GM11168 (cell line): ENCODE measurements around the gene PIK3CD.
"Not testable (repeated sequence)": the region's sequence is repeated elsewhere in the genome, so short reads cannot be mapped to it uniquely, and the experiment has no call there.

Source experiments
- in situ Hi-C: fragments of 300-500 bp; cut with MboI; formaldehyde crosslinking; loops from one replicate; pipeline ENCODE4 v1.12.0; 2022; ENCODE audit warnings: low sequenced_read_pairs; ENCODE audit not compliant: unreplicated experiment

The PIK3CD gene

GRCh38 chr1:9730096-9730901 lies 78.8 kb downstream of the PIK3CD start:
- in situ Hi-C loops, result no loop called here

DNA sequence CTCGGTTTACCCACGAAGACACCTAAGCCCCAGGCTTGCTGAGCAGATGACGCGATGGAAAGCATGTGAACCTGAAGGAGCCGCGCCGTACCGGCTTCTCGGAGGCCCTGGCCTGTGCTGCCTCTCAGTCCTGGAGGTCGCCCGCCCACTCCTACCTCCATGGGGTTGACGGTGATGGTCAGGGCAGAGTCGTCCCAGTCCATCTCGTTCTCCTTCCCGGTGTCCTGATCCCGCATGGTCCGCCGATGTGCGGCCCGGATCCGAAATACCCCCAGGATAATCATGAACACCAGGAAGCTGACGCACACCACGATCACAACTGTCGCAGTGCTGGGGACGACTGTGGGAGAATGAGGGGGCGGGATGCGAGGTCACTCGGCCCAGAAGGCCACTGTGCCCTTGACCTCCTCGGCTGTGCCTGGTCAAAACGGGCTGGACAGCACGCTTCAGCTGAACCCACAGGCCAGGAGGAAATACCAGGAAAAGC lies 79.6 kb downstream of the PIK3CD start:
- in situ Hi-C loops, result no loop called here

DNA sequence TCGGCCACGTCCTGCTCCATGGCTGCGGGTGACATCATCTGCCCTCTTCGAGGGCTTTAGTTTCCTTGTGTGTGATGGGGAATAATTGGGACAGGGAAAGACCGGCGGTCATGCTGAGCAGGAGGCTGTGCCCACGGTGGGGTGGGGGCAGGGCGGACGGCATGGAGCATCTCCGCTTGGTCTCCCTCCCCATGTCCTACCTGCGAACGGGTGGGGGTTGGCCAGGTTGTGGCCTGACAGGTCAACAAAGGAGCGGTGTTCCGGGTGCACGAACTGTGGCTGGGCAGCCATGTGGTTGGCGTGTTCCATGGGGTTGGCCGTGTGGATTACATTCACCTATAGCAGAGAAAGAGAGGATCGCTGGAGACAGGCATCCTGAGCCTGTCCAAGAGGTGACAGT lies 80.0 kb downstream of the PIK3CD start:
- in situ Hi-C loops, result no loop called here

GRCh38 chr1:9732123-9732971 lies 80.8 kb downstream of the PIK3CD start:
- in situ Hi-C loops, result no loop called here

DNA sequence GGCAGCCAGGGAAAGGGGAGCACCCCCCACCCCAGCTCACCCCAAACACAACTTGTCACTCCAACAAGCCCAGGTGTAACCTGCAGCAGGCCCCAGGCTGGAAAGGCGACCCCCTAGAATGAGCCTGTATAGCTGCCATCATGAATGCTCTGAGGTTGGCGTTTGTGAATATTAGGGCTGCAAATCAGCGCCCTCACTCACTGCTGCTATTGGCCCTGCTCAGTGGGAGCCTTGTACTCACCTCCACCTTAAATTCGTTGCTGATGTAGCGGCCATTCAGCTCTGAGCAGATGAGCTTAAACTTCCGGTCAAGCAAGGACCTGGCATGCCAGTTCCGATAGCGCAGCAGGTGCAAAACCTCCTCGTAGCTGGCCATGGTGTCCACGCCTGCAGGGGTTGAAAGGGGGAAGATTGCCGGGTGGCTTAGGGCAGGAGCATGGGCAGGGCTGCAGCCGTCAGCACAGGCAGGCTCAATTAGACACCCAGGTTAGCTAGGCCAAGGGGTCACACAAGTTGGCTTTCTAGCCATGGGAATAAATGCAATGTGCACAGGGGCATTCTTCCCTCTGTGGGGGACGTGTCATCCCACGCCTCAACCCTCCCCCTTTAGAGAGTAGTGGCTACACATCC lies 81.7 kb downstream of the PIK3CD start:
- in situ Hi-C loops, result no loop called here

- in situ Hi-C loops, result no loop called here
These were observed 84.3 kb downstream of the PIK3CD start for GRCh38 chr1:9735800-9736199.

- in situ Hi-C loops, result no loop called here
These were observed 84.7 kb downstream of the PIK3CD start for GRCh38 chr1:9736241-9736640.

DNA sequence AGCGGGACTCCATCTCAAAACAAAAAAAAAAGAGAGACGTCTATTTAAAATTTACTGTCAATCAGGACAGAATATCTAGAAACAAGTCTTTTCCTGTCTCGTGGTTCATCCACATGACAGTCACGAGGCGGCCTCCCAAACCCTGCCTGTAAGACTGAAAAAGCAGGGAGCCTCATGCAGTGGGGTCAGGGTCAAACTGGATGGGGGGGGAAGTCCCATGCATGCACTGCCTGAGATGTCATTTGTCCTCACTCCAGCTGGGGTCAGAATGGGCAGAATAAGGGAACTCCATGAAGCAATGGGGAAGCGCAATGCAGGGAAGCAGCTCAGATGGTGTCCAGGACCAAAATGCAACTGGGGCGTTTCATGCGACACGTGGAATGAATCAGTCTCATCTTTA lies 85.5 kb downstream of the PIK3CD start:
- in situ Hi-C loops, result no loop called here

- in situ Hi-C loops, result no loop called here
These were observed 86.1 kb downstream of the PIK3CD start for GRCh38 chr1:9737671-9738070.

DNA sequence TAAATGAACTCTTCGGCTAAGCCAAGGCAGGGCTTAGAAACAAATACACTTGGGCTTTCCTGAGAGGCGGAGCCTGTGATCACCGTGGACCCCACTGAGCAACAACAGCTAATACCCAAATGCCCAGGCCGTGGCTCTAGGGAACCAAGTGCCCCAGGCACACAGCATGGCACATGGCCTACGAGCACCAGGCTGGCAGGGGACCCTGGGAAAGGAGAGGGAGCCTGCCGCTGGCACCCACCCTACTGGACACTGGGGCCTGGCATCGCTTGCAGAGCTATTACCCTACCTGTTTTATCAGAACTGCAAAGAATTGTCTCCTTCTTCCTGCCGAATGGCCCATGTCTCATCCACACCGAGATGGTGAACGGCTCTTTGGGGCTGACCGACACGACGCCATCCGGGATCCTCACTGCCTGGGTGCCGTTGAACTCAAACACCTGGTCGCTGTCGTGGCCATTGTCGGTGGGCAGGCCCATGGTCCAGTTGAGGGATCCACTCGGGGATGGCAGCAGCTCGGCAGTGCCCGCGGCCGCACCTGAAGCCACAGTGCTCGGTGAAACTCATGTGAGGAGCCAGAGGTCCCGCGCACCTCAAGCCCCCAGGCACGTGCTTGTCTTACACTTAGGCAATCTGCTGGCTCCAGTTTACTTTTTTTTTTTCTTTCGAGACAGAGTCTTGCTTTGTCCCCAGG lies 92.7 kb downstream of the PIK3CD start:
- in situ Hi-C loops, result no loop called here

GRCh38 chr1:9746211-9746610 lies 94.7 kb downstream of the PIK3CD start:
- in situ Hi-C loops, result no loop called here

GRCh38 chr1:9746651-9747050 lies 95.1 kb downstream of the PIK3CD start:
- in situ Hi-C loops, result no loop called here

GRCh38 chr1:9748391-9748790 lies 96.9 kb downstream of the PIK3CD start:
- in situ Hi-C loops, result not testable (repeated sequence)

DNA sequence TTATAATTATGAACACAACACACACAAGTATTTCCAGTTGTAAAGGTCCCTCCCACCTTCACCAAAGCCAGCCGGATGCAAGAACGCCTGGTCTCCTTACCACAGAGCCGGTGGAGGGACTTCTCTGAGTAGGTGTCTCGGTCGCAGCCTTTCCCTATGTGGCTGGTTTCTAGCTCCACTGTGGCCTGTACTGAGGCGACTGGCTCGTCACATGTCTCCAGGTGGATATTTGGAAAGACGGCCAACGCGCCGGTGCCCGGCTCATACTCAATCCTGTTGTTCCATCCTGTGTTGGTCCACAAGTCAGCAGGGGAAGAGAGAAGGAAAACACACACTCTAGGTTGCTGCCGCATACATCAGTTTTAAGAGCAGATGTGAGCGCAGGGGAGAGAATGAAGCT lies 97.8 kb downstream of the PIK3CD start:
- in situ Hi-C loops, result no loop called here

- in situ Hi-C loops, result no loop called here
These were observed 100.4 kb downstream of the PIK3CD start for GRCh38 chr1:9751971-9752370.

- in situ Hi-C loops, result no loop called here
These were observed 101.6 kb downstream of the PIK3CD start for GRCh38 chr1:9753121-9753531.

DNA sequence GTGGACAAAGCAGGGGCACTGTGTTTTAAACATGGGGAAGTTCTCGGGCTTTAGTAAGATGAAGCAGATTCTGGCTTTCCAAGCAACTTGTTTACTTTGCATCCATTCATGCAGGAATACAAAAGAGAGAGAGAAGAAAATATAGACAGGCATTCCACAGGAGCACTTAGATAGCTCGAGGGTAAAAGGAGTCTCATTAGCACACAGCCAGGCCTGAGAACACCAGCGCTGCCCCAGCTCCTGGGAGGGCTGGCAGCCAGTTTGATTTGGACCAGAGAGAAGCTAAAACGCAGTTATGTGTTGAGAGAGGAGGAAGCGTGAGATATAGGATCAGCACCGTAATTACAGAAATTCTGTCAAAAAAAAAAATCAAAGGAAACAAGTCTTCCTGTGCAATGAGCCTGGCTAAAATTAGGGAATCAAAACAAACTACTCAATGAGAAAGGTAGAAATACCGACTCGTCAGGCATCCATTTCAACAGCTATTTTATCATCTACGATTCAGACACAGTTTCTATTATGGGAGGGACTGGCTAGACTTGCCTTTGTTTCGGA lies 104.0 kb downstream of the PIK3CD start:
- in situ Hi-C loops, result no loop called here

DNA sequence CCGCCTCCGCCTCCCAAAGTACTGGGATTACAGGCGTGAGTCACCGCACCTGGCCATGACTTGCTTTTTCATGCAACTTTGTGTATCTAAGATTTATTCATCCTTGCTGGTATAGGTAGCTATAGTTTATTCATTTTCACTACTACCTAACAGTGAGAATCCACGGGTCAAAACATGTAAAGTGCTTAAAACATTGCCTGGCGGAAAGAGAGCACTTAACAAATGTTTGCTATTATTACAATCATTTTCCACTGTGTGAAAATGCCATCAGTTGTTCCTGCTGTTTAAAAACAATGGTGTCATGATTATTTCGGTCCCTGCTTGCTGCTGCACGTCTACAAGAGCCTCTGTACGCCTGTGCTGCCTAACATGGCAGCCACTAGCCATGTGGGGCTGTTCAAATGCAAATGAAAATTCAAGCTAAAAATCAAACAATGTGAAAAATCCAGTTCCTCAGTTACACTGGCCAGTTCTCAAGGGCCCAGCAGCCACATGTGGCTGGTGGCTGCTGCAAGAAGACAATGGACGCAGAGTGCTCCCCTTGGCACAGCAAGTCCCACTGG lies 107.1 kb downstream of the PIK3CD start:
- in situ Hi-C loops, result no loop called here

- in situ Hi-C loops, result no loop called here
These were observed 108.4 kb downstream of the PIK3CD start for GRCh38 chr1:9759939-9760338.

DNA sequence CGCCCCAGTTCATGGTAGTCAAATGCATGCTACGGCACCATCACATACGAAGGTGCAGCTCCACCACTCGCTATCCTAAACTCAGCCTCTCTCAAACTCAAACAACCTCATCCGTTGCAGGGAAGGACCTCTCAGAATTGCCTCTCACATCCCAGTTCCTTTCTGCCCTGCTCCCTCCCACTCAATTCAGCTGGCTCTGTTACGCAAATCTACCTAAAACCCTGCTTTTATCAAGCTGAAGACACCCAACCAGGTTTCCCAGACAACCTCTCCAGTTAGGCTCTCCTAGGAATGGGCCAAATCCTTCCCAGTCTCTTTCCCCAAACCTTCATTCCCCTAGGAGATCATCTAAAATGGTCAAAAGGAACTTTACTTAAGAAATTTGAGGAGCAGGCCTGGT lies 109.3 kb downstream of the PIK3CD start:
- in situ Hi-C loops, result no loop called here
